ENCODE data around the gene MTARC2. TPM values are rescaled to one million over a fixed set of nuclear protein-coding genes. Genes with fewer than 3 reads are reported as not detected.
A peak's percentile ranks its signal among the peaks of the same experiment; 100 is the strongest.

Gene MTARC2
- total and polyA plus RNA-seq, 2 of the 13 experiments (the other 11 are each of a cell fraction or from before 2014, with no cell fraction given), result 8.5 to 10.1 TPM

DNA sequence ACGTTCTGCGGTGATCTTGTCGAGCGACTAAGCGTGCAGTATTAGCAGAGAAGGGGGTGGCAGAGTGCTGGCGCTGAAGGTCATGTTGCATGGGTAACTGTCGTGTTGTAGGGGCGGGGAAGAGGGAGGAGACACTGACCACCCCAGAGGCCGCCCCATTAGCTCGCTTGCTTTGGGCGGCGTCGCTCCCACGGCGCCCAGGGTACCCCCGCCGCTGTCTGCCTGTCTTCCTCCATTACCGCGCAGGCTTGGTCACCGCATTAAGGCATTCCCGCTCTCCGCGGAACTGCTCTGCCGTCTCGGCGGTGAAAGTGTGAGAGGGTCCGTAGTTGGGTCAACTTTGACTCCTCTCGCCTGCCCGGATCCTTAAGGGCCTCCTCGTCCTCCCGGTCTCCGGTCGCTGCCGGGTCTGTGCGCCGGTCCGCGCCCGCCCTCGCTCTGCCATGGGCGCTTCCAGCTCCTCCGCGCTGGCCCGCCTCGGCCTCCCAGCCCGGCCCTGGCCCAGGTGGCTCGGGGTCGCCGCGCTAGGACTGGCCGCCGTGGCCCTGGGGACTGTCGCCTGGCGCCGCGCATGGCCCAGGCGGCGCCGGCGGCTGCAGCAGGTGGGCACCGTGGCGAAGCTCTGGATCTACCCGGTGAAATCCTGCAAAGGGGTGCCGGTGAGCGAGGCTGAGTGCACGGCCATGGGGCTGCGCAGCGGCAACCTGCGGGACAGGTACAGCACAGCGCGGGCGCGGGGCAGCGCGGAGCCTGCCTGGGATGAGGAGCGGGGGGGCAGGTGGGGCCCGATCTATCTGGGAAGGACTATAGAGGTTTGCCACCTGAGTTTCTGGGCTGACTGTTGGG lies at the start of gene MTARC2 (continued):
- TF ChIP-seq ZNF710 (CRISPR knock-in tag; IDR thresholded peaks at IDR 0.05; ENCODE audit: borderline replicate concordance) (no peak), JUND (CRISPR knock-in tag; IDR thresholded peaks at IDR 0.05) (no peak), FOXP1 (IDR thresholded peaks at IDR 0.05) (no peak), FOXP1 (CRISPR knock-in tag; IDR thresholded peaks at IDR 0.05) (peak; percentile 30; the same call in 1 of the 2 replicates), ZNF770 (CRISPR knock-in tag; IDR thresholded peaks at IDR 0.05) (peak; percentile 68), ATF1 (CRISPR knock-in tag; IDR thresholded peaks at IDR 0.05) (no peak), TRIM22 (IDR thresholded peaks at IDR 0.05) (no peak), ZNF253 (CRISPR knock-in tag; IDR thresholded peaks at IDR 0.05; ENCODE audit: borderline replicate concordance) (0 out of 2 replicates have a peak, but pooled peaks have one; percentile 81), POGZ (CRISPR knock-in tag; IDR thresholded peaks at IDR 0.05) (no peak; the same call in 1 of the 2 replicates), ZNF335 (CRISPR knock-in tag; IDR thresholded peaks at IDR 0.05) (peak; percentile 60; the same call in 1 of the 2 replicates), RFX1 (IDR thresholded peaks at IDR 0.05) (no peak), SIX4 (CRISPR knock-in tag; IDR thresholded peaks at IDR 0.05) (peak; percentile 64; the same call in 1 of the 2 replicates), MYC (CRISPR knock-in tag; IDR thresholded peaks at IDR 0.05; ENCODE audit: borderline replicate concordance) (peak; percentile 68; the same call in 1 of the 2 replicates), ZNF713 (CRISPR knock-in tag; IDR thresholded peaks at IDR 0.05) (no peak), GATA4 (IDR thresholded peaks at IDR 0.05; ENCODE audit: borderline replicate concordance, low read depth) (peak; percentile 14; the same call in 1 of the 2 replicates), ARID2 (CRISPR knock-in tag; IDR thresholded peaks at IDR 0.05; ENCODE audit: borderline replicate concordance) (peak; percentile 79; the same call in 1 of the 2 replicates)
- TF ChIP-seq, protein P1, sequence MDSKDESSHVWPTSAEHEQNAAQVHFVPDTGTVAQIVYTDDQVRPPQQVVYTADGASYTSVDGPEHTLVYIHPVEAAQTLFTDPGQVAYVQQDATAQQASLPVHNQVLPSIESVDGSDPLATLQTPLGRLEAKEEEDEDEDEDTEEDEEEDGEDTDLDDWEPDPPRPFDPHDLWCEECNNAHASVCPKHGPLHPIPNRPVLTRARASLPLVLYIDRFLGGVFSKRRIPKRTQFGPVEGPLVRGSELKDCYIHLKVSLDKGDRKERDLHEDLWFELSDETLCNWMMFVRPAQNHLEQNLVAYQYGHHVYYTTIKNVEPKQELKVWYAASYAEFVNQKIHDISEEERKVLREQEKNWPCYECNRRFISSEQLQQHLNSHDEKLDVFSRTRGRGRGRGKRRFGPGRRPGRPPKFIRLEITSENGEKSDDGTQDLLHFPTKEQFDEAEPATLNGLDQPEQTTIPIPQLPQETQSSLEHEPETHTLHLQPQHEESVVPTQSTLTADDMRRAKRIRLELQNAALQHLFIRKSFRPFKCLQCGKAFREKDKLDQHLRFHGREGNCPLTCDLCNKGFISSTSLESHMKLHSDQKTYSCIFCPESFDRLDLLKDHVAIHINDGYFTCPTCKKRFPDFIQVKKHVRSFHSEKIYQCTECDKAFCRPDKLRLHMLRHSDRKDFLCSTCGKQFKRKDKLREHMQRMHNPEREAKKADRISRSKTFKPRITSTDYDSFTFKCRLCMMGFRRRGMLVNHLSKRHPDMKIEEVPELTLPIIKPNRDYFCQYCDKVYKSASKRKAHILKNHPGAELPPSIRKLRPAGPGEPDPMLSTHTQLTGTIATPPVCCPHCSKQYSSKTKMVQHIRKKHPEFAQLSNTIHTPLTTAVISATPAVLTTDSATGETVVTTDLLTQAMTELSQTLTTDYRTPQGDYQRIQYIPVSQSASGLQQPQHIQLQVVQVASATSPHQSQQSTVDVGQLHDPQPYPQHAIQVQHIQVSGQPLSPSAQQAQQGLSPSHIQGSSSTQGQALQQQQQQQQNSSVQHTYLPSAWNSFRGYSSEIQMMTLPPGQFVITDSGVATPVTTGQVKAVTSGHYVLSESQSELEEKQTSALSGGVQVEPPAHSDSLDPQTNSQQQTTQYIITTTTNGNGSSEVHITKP (CRISPR knock-in tag; IDR thresholded peaks at IDR 0.05; ENCODE audit: low read depth), result no peak

Measured in HepG2 (cell line).